GM12873 (cell line): ENCODE results near the gene SPATA22.

Experiments used
- TF ChIP-seq, protein P1 (sequence below): IDR thresholded peaks from 2 replicates; pipeline ENCODE4 v1.5.1; 2012; ENCODE audit warnings: low read depth, mild to moderate bottlenecking, moderate library complexity, low read length, control low read depth; ENCODE audit not compliant: insufficient read depth; ENCODE audit errors: missing control alignments

The SPATA22 gene

DNA sequence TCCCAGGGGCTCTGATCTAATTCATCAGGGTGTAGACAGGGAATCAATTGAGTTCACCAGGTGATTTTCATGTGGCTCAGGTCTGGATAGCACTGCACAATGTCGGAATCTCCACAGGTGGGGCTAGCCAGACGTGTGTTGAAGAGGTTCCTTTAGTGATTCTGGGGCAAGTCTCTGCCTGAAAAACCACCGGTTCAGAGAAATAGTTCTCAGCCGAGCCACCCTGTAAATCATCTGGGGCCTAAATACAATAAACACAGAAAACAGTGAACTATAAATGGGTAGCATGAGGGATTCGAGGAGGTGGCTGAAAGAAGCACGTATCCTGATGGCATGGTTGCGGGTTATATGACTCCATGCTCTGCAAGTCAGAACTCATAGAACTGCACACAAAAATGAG is 25.5 kb upstream of the SPATA22 start:
- TF ChIP-seq, protein P1, sequence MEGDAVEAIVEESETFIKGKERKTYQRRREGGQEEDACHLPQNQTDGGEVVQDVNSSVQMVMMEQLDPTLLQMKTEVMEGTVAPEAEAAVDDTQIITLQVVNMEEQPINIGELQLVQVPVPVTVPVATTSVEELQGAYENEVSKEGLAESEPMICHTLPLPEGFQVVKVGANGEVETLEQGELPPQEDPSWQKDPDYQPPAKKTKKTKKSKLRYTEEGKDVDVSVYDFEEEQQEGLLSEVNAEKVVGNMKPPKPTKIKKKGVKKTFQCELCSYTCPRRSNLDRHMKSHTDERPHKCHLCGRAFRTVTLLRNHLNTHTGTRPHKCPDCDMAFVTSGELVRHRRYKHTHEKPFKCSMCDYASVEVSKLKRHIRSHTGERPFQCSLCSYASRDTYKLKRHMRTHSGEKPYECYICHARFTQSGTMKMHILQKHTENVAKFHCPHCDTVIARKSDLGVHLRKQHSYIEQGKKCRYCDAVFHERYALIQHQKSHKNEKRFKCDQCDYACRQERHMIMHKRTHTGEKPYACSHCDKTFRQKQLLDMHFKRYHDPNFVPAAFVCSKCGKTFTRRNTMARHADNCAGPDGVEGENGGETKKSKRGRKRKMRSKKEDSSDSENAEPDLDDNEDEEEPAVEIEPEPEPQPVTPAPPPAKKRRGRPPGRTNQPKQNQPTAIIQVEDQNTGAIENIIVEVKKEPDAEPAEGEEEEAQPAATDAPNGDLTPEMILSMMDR, result no peak

GRCh38 chr17:3485481-3486068 is 14.0 kb upstream of the SPATA22 start:
- TF ChIP-seq, protein P1, result no peak

DNA sequence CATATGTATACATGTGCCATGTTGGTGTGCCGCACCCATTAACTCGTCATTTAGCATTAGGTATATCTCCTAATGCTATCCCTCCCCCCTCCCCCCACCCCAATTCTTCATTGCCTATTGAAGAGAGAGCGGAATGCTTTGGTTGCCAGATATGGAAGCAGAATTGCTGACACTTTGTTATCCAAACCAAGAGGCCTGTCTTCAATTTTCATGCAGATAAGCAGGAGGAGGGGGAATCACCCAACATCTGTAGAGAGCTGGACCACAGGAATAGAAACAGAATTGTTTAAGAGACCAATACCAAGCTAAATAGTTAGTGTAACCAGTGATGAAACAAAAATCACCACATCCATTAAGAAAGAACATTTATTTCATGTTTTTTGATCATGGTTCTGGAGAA is 11.2 kb upstream of the SPATA22 start:
- TF ChIP-seq, protein P1, result no peak

DNA sequence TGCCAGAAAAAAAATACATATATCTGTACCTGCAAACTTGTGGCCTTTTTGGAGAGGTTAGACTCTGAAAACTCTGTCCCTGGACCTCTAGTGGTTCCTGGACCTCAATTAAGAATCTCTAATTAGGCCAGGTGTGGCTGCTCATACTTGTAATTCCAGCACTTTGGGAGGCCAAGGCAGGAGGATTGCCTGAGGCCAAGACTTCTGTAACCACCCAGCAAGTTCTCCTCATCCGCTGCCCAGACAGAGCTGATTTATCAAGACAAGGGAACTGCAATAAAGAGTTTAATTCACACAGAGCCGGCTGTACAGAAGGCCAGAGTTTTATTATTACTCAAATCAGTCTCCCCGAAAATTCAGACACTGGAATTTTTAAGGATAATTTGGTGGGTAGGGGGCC is 8.4 kb upstream of the SPATA22 start:
- TF ChIP-seq, protein P1, result no peak

GRCh38 chr17:3475812-3476610 is 4.4 kb upstream of the SPATA22 start, which contains the start of gene ASPA:
TSS of gene ASPA (plus strand) at chr17:3475997. CDS start at chr17:3476160, 163 bp downstream.
- TF ChIP-seq, protein P1, result no peak

- TF ChIP-seq, protein P1, result no peak
These were observed 3.6 kb upstream of the SPATA22 start for GRCh38 chr17:3475251-3475685.

DNA sequence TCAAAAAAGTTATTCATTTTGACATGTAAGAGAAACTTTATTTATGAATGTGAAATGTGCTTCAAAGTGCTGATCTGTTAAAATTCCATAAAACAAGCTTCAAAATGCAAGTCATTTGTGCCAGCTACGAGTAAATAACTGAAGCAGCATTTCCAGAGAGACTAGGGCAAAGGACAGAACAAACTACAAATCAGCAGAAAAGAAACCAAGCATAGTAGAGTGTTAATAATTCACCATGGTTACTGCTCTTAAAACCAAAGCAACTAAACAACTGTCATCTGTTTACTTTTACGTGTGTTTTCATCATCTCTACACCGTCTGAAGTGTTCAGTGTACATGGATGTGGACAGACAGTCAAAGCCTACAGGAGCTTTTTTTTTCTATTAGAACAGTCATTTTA is 2.6 kb upstream of the SPATA22 start:
- TF ChIP-seq, protein P1, result no peak
